Colonic mucosa (tissue), 4 donors: ENCODE measurements around the gene LIFR. TPM values are rescaled to one million over a fixed set of nuclear protein-coding genes. Genes with fewer than 3 reads are reported as not detected.
"Not testable (repeated sequence)": the region's sequence is repeated elsewhere in the genome, so short reads cannot be mapped to it uniquely, and the experiment has no call there.

Source experiments
- DNase-seq: peaks from one replicate; pipeline ENCODE4 v3.0.0-alpha.2; 2020
- H3K27ac ChIP-seq: fragments of 200-600 bp; one replicate; pipeline ENCODE4 v1.8.0; 2021
- H3K27me3 ChIP-seq: fragments of 200-600 bp; one replicate; pipeline ENCODE4 v1.8.0; 2021
- H3K36me3 ChIP-seq: fragments of 200-600 bp; one replicate; pipeline ENCODE4 v1.8.0; 2021
- H3K4me1 ChIP-seq: fragments of 200-600 bp; one replicate; pipeline ENCODE4 v1.8.0; 2021; ENCODE audit warnings: mild to moderate bottlenecking
- H3K4me3 ChIP-seq: fragments of 200-600 bp; one replicate; pipeline ENCODE4 v1.8.0; 2021
- H3K9ac ChIP-seq, 2 donors: one replicate each; pipeline ENCODE4 v1.7.0; 2013; ENCODE audit warnings: control low read depth in 2 of 2, low read depth in 2 of 2, low read length in 2 of 2
- H3K9me3 ChIP-seq: fragments of 200-600 bp; one replicate; pipeline ENCODE4 v1.8.0; 2021
- CTCF ChIP-seq: fragments of 200-600 bp; IDR thresholded peaks from one replicate; pipeline ENCODE4 v1.8.0; 2022; ENCODE audit warnings: antibody characterized with exemption, mild to moderate bottlenecking
- intact Hi-C: fragments of 100-400 bp; cut with DNase I; formaldehyde crosslinking; loops from one replicate; pipeline ENCODE4 v1.14.1; 2022
- total RNA-seq, 2 donors: library from RNA; stranded (reverse); fragmentation: NEBNext Ultra II Directional in 1 of 2; extraction: Animal tissue kit (Norgen Biotek cat#: 25700) in 1 of 2; gene quantifications; one replicate each; pipeline ENCODE4 v1.2.1, GENCODE V29; 2021
- donor health status: healthy.
- donor health status: DM: no; HTN: no; CAD: no.
- donor health status: DM: no; HTN: no; CAD: no.

LIFR gene
- total RNA-seq, 2 donors from 2014 or later, result 7.0 to 10.3 TPM

- Histone ChIP-seq H3K36me3 (no peaks in the 10 kb centered on the region), H3K9me3 (no peaks in the 10 kb centered on the region), H3K27me3 (no peaks in the 10 kb centered on the region), H3K27ac (no peak overlapping the region), H3K4me3 (no peak overlapping the region), H3K4me1 (no peaks in the 10 kb centered on the region), H3K9ac (no peak overlapping the region)
- TF ChIP-seq CTCF, result no peak
- DNase-seq, result no peak
- intact Hi-C loops, result no loop called here
Measured at GRCh38 chr5:38601133-38601862, 44.9 kb upstream of the LIFR start.

GRCh38 chr5:38600329-38601045 is 44.0 kb upstream of the LIFR start:
- H3K27ac ChIP-seq, result no peak overlapping the region
- intact Hi-C loops, result no loop called here
- H3K9ac ChIP-seq, result no peak overlapping the region
- no peak overlapping the region for H3K4me3 ChIP-seq
- no peaks in the 10 kb centered on the region for H3K27me3 ChIP-seq
- no peak for TF ChIP-seq CTCF
- no peaks in the 10 kb centered on the region for H3K9me3 ChIP-seq
- H3K4me1 ChIP-seq, result no peaks in the 10 kb centered on the region
- no peaks in the 10 kb centered on the region for H3K36me3 ChIP-seq
- DNase-seq, result no peak

- H3K4me1 ChIP-seq, H3K9ac ChIP-seq, H3K27ac ChIP-seq, H3K4me3 ChIP-seq, intact Hi-C loops, DNase-seq, H3K27me3 ChIP-seq, H3K36me3 ChIP-seq, H3K9me3 ChIP-seq: not testable (repeated sequence)
Measured at GRCh38 chr5:38599751-38600150, 43.3 kb upstream of the LIFR start.

GRCh38 chr5:38598994-38599617 is 42.7 kb upstream of the LIFR start:
- no peak overlapping the region for H3K27ac ChIP-seq
- H3K9me3 ChIP-seq, result no peaks in the 10 kb centered on the region
- no peak for DNase-seq

GRCh38 chr5:38598296-38598993 is 42.0 kb upstream of the LIFR start:
- TF ChIP-seq CTCF, result no peak
- H3K9ac ChIP-seq, result no peak overlapping the region
- no peaks in the 10 kb centered on the region for H3K27me3 ChIP-seq
- no peaks in the 10 kb centered on the region for H3K4me1 ChIP-seq
- no peak for DNase-seq
- H3K27ac ChIP-seq, result no peak overlapping the region
- intact Hi-C loops, result no loop called here
- H3K9me3 ChIP-seq, result no peaks in the 10 kb centered on the region
- no peak overlapping the region for H3K4me3 ChIP-seq
- no peaks in the 10 kb centered on the region for H3K36me3 ChIP-seq

More at GRCh38 chr5:38598994-38599617, 42.7 kb upstream of the LIFR start:
- Histone ChIP-seq H3K9ac (no peak overlapping the region), H3K4me3 (no peak overlapping the region), H3K4me1 (no peaks in the 10 kb centered on the region), H3K36me3 (no peaks in the 10 kb centered on the region), H3K27me3 (no peaks in the 10 kb centered on the region)
- intact Hi-C loops, result no loop called here
- no peak for TF ChIP-seq CTCF
